ENCODE data around the gene CDK14.

- TF ChIP-seq, protein P1, sequence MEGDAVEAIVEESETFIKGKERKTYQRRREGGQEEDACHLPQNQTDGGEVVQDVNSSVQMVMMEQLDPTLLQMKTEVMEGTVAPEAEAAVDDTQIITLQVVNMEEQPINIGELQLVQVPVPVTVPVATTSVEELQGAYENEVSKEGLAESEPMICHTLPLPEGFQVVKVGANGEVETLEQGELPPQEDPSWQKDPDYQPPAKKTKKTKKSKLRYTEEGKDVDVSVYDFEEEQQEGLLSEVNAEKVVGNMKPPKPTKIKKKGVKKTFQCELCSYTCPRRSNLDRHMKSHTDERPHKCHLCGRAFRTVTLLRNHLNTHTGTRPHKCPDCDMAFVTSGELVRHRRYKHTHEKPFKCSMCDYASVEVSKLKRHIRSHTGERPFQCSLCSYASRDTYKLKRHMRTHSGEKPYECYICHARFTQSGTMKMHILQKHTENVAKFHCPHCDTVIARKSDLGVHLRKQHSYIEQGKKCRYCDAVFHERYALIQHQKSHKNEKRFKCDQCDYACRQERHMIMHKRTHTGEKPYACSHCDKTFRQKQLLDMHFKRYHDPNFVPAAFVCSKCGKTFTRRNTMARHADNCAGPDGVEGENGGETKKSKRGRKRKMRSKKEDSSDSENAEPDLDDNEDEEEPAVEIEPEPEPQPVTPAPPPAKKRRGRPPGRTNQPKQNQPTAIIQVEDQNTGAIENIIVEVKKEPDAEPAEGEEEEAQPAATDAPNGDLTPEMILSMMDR (IDR thresholded peaks at IDR 0.05; ENCODE audit: low read depth, low read length): no peak
- no peak for TF ChIP-seq EZH2phosphoT487 (IDR thresholded peaks at IDR 0.05; ENCODE audit: low read depth)
These were observed 3.9 kb downstream of the CDK14 start for GRCh38 chr7:90599892-90600555.

Measured in OCI-LY3 (cell line).